Dermis blood vessel endothelial cell (primary cell): ENCODE results near the gene ABCA10. TPM values are rescaled to one million over a fixed set of nuclear protein-coding genes. Genes with fewer than 3 reads are reported as not detected.

ENCODE experiments used
- total RNA-seq: library from RNA; depleted of rRNA; stranded (reverse); fragments of >200 nt; gene quantifications from 2 replicates; pipeline ENCODE4 v1.2.3, GENCODE V29; 2014

Gene ABCA10
- total RNA-seq, 1 donor from 2014 or later, result 0.51 TPM

Other genes with a start within 250 kb of the ABCA10 start
- gene ABCA9, start 167.9 kb downstream of the ABCA10 start, total RNA-seq, result 3.2 and 3.3 TPM in 2 replicates
- gene ABCA6, start 86.9 kb downstream of the ABCA10 start, total RNA-seq, result 15.7 and 39.6 TPM in 2 replicates
- 18.5 and 21.8 TPM in 2 replicates for gene ABCA5, start 98.3 kb upstream of the ABCA10 start, total RNA-seq
- 4.9 and 14.2 TPM in 2 replicates for gene MAP2K6, start 185.9 kb upstream of the ABCA10 start, total RNA-seq